NT2/D1 (cell line): ENCODE data around the gene RNF151.

Experiments
- DNase-seq: peaks from one replicate; pipeline ENCODE4 v3.0.0-alpha.2; 2011; ENCODE audit warnings: low read depth, low spot score
- H3K27me3 ChIP-seq: 2 replicates; pipeline ENCODE4 v1.6.0; 2011; ENCODE audit warnings: mild to moderate bottlenecking; ENCODE audit not compliant: insufficient read length, insufficient read depth
- H3K36me3 ChIP-seq: 2 replicates; pipeline ENCODE4 v1.6.1; 2011; ENCODE audit warnings: mild to moderate bottlenecking, low read length, mixed read lengths; ENCODE audit not compliant: insufficient read depth, insufficient read length
- H3K4me1 ChIP-seq: 2 replicates; pipeline ENCODE4 v1.5.1; 2011; ENCODE audit not compliant: insufficient read depth, insufficient read length
- H3K4me3 ChIP-seq: 2 replicates; pipeline ENCODE4 v1.5.1; 2011; ENCODE audit warnings: low read depth; ENCODE audit not compliant: insufficient read length
- H3K9ac ChIP-seq: 2 replicates; pipeline ENCODE4 v1.6.0; 2011; ENCODE audit warnings: low read depth; ENCODE audit not compliant: insufficient read length
- H3K9me3 ChIP-seq: 2 replicates; pipeline ENCODE4 v1.5.1; 2011; ENCODE audit warnings: mild to moderate bottlenecking, low read length; ENCODE audit not compliant: insufficient read depth
- SUZ12 ChIP-seq: IDR thresholded peaks from 2 replicates; pipeline ENCODE4 v1.6.1; 2011; ENCODE audit not compliant: insufficient read length, insufficient read depth; ENCODE audit errors: extremely low read depth
- YY1 ChIP-seq: IDR thresholded peaks from 2 replicates; pipeline ENCODE4 v1.6.1; 2011; ENCODE audit not compliant: insufficient read length, insufficient read depth
- ZNF274 ChIP-seq: IDR thresholded peaks from 2 replicates; pipeline ENCODE4 v1.6.1; 2011; ENCODE audit warnings: mild to moderate bottlenecking, low read depth, low read length

The RNF151 gene

DNA sequence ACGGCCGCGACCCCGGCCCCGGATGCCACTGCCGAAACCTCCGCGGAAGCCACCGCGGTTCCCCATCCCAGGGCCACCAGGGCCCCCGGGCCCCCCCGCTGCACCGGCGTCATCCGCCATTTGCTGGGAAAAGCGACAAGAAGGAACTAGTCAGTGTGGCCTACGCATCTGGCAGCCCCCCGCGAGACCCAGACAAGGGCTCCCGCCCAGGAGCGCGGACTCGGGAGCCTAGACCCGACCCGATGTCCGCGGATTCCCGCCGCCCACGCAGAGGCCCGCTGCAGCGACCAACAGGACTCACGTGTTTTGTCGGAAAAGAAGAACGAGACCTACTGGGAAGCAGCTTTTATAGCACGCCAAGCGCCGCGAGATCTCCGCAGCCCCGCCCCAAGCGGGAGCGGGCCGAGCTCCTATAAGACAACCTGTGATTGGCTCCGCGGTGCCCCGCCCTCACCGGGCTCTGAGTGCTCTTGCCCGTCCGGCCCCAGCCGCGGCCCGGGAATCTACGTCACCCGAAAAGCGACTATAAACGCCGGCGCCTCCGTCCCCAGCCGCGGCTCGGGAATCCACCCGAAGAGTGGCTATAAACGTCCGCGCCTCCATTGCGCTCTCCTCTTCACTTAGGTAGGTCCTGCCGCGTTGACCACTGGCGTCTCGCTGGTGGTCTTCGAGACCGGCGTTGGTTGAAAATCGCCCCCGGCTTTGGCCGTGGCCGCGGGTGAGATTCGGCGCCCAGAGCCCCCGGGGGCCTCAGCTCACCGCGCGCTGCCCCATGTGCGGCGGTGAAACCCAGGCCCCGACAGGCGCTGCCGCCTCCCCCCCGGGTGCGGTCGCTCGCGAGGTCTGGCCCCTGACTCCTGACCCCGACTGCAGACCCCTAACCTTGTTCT is 1.9 kb upstream of the RNF151 start, which contains the start of gene RPS2:
TSS of gene RPS2 (minus strand) at position 321 of the 890 bp plus-strand sequence. CDS start at position 120, 201 bp downstream.
- TF ChIP-seq SUZ12 = no peak
- TF ChIP-seq ZNF274 = no peak
- TF ChIP-seq YY1 = no peak
- Histone ChIP-seq H3K9ac (peak within 1 kb of the TSS; percentile 100), H3K36me3 (peaks cover 62% of the 10 kb centered on the region), H3K4me1 (peaks cover 4% of the 10 kb centered on the region), H3K9me3 (no peaks in the 10 kb centered on the region), H3K27me3 (no peaks in the 10 kb centered on the region), H3K4me3 (peak within 1 kb of the TSS; percentile 90)
- peak; percentile 98 for DNase-seq

DNA sequence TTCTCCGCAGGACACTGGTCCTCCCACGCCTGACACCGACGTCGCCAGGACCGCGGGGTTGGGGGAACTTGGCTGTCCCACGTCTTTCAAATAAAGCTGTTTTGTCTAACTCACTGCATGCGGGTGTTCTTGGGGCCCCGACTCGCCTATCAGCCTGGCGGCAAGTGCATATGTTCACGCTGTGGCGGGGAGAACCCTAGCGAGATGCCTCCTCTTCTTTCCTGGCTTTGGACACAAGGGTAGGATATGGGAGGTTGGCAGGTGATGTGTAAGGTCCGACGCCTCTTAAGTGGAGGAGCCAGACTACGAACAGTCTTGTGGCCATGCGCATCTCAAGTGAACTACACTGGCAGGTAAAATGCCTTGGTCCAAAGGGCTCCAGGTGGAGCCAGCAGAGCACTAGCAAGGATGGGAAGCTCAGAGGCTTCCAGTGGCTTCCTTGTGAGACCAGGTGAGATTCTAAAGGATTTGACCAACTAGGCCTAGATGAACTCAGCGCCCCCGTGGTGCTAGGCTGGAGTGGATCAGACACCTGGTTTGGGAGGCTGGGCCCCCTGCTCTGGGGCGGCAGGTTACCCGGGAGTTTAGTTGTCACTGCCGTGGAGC is 1.2 kb upstream of the RNF151 start:
- no peak for DNase-seq
- peak overlapping the region; percentile 100 for H3K9ac ChIP-seq
- TF ChIP-seq SUZ12 (no peak), ZNF274 (no peak), YY1 (no peak)
- no peaks in the 10 kb centered on the region for H3K9me3 ChIP-seq
- H3K4me1 ChIP-seq = peaks cover 4% of the 10 kb centered on the region
- peak overlapping the region; percentile 90 for H3K4me3 ChIP-seq
- H3K27me3 ChIP-seq = no peaks in the 10 kb centered on the region
- H3K36me3 ChIP-seq = peaks cover 61% of the 10 kb centered on the region

DNA sequence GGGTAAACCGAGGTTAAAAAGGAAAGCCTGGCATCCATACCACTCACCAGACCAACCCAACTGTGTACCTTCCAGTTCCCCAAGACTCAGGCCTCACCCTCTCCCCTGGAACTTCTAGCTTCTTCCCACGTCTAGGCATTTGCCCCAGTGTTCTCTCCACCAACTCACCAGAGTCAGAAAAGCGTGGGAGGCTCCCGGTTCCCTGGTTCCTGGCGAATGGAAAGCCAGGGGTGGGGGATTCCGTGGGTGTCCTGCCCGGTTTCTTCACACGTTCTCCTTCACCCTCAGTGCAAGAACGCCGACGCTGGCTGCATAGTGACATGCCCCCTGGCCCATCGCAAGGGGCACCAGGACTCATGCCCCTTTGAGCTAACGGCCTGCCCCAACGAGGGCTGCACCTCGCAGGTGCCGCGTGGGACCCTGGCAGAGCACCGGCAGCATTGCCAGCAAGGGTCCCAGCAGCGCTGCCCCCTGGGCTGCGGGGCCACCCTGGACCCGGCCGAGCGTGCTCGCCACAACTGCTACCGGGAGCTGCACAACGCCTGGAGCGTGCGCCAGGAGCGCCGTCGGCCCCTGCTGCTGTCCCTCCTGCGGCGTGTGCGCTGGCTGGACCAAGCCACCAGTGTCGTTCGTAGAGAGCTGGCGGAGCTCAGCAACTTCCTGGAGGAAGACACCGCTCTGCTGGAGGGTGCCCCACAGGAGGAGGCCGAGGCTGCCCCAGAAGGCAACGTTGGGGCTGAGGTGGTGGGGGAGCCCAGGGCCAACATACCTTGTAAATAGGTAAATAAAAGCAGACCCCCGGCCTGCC is 1.7 kb downstream of the RNF151 start:
- TF ChIP-seq SUZ12 (no peak), YY1 (no peak), ZNF274 (no peak)
- H3K4me1 ChIP-seq = peaks cover 12% of the 10 kb centered on the region
- no peaks in the 10 kb centered on the region for H3K9me3 ChIP-seq
- no peaks in the 10 kb centered on the region for H3K27me3 ChIP-seq
- H3K36me3 ChIP-seq = peaks cover 42% of the 10 kb centered on the region
- no peak overlapping the region for H3K9ac ChIP-seq
- H3K4me3 ChIP-seq = no peak overlapping the region
- no peak for DNase-seq

DNA sequence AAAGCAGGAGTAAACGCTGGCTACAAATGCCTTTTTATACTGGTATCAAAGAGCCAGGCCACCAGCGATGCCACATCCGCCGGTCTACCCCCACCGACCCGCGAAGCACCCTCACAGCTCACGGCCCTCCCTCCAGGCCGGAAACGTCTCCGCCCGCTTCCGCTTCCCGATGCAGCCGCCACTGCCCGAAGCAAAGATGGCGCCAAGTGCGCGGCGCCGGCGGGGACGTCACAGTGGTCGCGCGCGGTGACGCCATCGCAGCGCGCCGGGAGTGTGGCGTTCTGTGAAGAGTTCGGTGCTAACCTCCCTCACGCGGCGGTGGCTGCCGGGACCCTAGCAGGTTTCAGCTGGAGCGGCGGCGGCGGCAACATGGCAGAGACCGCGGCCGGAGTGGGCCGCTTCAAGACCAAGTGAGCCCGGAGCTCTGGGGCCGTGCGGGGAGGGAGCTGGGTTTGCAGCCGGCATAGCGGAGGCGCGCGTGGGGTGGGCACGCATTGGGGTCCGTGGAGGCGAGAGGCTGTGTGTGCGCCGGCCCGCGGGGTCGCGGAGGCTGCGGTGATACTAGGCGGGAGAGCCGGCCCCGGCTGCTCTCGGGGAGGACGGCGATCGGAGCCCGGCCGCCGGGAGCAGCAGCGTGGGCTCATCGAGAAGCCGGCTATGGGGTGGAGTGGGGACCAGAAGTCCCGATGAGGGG is 5.3 kb downstream of the RNF151 start, which contains the start of gene TBL3:
TSS of gene TBL3 (plus strand) at position 258 of the 694 bp plus-strand sequence. CDS start at position 370, 112 bp downstream.
- Histone ChIP-seq H3K27me3 (no peaks in the 10 kb centered on the region), H3K9ac (peak within 1 kb of the TSS; percentile 94), H3K4me1 (peaks cover 10% of the 10 kb centered on the region), H3K36me3 (peaks cover 46% of the 10 kb centered on the region), H3K9me3 (no peaks in the 10 kb centered on the region), H3K4me3 (peak within 1 kb of the TSS; percentile 97)
- peak; percentile 94 for DNase-seq
- TF ChIP-seq SUZ12 = no peak
- peak; percentile 99 for TF ChIP-seq YY1

DNA sequence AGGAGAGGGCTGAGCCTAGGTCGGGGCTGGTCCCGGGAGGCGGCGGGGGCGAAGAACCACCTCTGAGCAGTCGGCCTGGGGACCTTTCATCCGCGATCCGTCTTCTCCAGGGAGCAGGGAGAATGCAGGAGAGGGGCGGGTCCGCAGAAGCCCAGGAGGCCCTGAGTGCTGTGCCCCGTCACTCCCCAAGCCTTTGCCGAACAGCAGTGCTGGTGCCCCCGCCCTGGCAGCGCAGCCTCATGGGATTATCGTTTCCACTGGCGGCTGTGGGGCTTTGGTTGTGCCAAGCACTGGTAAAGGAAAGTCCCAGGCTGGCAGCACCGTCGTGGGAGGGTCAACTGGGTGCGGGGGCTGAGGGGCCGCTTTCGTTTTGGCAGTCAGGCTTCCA is 5.8 kb downstream of the RNF151 start:
- H3K4me3 ChIP-seq = peak overlapping the region; percentile 97
- peaks cover 46% of the 10 kb centered on the region for H3K36me3 ChIP-seq
- no peaks in the 10 kb centered on the region for H3K9me3 ChIP-seq
- no peaks in the 10 kb centered on the region for H3K27me3 ChIP-seq
- H3K9ac ChIP-seq = peak overlapping the region; percentile 94
- peaks cover 10% of the 10 kb centered on the region for H3K4me1 ChIP-seq
- no peak for TF ChIP-seq YY1
- TF ChIP-seq ZNF274 = no peak
- TF ChIP-seq SUZ12 = no peak
- no peak for DNase-seq

DNA sequence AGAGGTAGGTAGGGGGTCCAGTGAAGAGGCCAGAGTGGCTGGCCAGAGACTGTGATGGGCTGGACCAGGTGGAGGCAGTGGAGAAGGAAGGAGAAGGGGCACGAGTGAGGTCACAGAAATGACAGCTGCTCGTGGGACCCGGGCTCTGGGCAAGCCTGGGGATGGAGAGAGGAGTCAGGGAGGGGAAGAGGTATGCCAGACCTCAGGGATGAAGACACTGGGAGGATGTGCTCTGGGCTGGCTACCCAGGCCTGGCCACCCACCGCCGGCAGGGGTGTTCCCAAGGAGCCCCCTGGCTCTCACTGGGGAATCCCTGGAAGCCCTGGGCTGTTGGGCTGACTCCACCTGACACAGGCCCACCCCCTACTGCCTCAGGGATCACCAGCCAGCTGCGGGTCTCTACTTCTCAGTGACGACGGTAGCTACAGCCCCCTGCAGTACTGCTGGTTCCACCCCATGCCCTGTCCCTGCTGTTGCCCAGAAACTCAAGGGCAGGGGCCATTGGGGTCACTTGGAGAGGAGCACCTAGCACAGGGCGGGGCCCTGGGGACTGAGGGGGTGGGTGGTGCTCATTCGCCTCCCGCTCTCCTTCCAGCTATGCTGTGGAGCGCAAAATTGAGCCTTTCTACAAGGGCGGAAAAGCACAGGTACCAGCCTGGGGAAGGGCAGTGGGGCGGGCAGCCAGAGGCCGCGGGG is 7.0 kb downstream of the RNF151 start:
- Histone ChIP-seq H3K27me3 (no peaks in the 10 kb centered on the region), H3K9me3 (no peaks in the 10 kb centered on the region), H3K4me1 (peaks cover 9% of the 10 kb centered on the region), H3K4me3 (no peak overlapping the region), H3K36me3 (peaks cover 54% of the 10 kb centered on the region), H3K9ac (peak overlapping the region; percentile 21)
- no peak for DNase-seq
- TF ChIP-seq YY1 (no peak), SUZ12 (no peak)
